H1 (cell line): ENCODE data around the gene PPARD. TPM values are rescaled to one million over a fixed set of nuclear protein-coding genes. Genes with fewer than 3 reads are reported as not detected.

Experiments used
- CTCF ChIA-PET: fragments of 300-600 bp; sonication (Branson Sonifier 250); formaldehyde crosslinking; loops from one replicate; lab custom pipeline; 2021; ENCODE audit not compliant: partially characterized antibody; lab: Charles Lee
- POLR2A ChIA-PET: fragments of 300-600 bp; sonication (Branson Sonifier 250); formaldehyde crosslinking; loops from one replicate; lab custom pipeline; 2021; ENCODE audit warnings: inconsistent platforms; ENCODE audit not compliant: partially characterized antibody; lab: Charles Lee
- DNase-seq, 2 experiments: peaks; one replicate each; pipeline versions ENCODE4 v3.0.0 to v3.0.0-alpha.2; 2010 to 2022; ENCODE audit warnings: low spot score in 2 of 2, low read depth in 1 of 2, mixed read lengths in 1 of 2
- FAIRE-seq: peaks from 2 replicates; lab custom pipeline; 2011; peaks lifted over from hg19 to GRCh38; lab: Jason Lieb, UNC
- H2AFZ ChIP-seq: 2 replicates; pipeline ENCODE4 v1.8.1; 2012; ENCODE audit warnings: low read length, inconsistent platforms
- H2AK5ac ChIP-seq: 2 replicates; pipeline ENCODE4 v1.6.1; 2013; ENCODE audit warnings: low read depth, low read length
- H2BK120ac ChIP-seq: replicated peaks from 2 replicates; pipeline ENCODE3; 2013; ENCODE audit warnings: low read depth, low read length, inconsistent platforms
- H2BK12ac ChIP-seq: 2 replicates; pipeline ENCODE4 v1.6.1; 2013; ENCODE audit warnings: low read depth, low read length
- H2BK15ac ChIP-seq: 2 replicates; pipeline ENCODE4 v1.6.1; 2013; ENCODE audit warnings: low read length
- H2BK20ac ChIP-seq: 2 replicates; pipeline ENCODE4 v1.6.1; 2013; ENCODE audit warnings: low read length
- H2BK5ac ChIP-seq: 2 replicates; pipeline ENCODE4 v1.6.1; 2013; ENCODE audit warnings: low read depth, low read length
- H3K14ac ChIP-seq: 2 replicates; pipeline ENCODE4 v1.6.1; 2013; ENCODE audit warnings: inconsistent platforms; ENCODE audit not compliant: insufficient read length
- H3K18ac ChIP-seq: 2 replicates; pipeline ENCODE4 v1.6.1; 2013; ENCODE audit warnings: low read length; ENCODE audit errors: extremely low read depth
- H3K23ac ChIP-seq: 2 replicates; pipeline ENCODE4 v1.6.1; 2013; ENCODE audit warnings: inconsistent platforms; ENCODE audit not compliant: insufficient read length
- H3K23me2 ChIP-seq: 2 replicates; pipeline ENCODE4 v1.6.1; 2013; ENCODE audit warnings: low read depth, low read length
- H3K27ac ChIP-seq: 2 replicates; pipeline ENCODE4 v1.6.1; 2011; ENCODE audit warnings: low read depth, low read length, inconsistent platforms
- H3K27me3 ChIP-seq, 4 experiments: replicated peaks in 1 of 4; 1 replicate in 1 of 4; 2 replicates in 3 of 4; pipeline versions ENCODE4 v1.6.1 to v1.8.1; 2011 to 2013; ENCODE audit warnings: low read length in 3 of 4, mild to moderate bottlenecking in 3 of 4, inconsistent platforms in 2 of 4, mixed read lengths in 2 of 4, moderate library complexity in 1 of 4; ENCODE audit not compliant: control insufficient read depth in 3 of 4, insufficient read depth in 3 of 4; ENCODE audit errors: extremely low read depth in 1 of 4
- H3K36me3 ChIP-seq, 4 experiments: 2 replicates each; pipeline versions ENCODE4 v1.6.1 to v1.8.1; 2011 to 2013; ENCODE audit warnings: mild to moderate bottlenecking in 4 of 4, low read length in 3 of 4, moderate library complexity in 2 of 4, control low read depth in 1 of 4, inconsistent platforms in 1 of 4; ENCODE audit not compliant: insufficient read depth in 4 of 4, control insufficient read depth in 2 of 4
- H3K4ac ChIP-seq: replicated peaks from 2 replicates; pipeline ENCODE3; 2013; ENCODE audit warnings: low read length, low read depth, mixed read lengths, inconsistent platforms; ENCODE audit not compliant: insufficient read length
- H3K4me1 ChIP-seq, 4 experiments: replicated peaks in 1 of 4; 1 replicate in 1 of 4; 2 replicates in 3 of 4; pipeline versions ENCODE4 v1.6.1 to v1.8.1; 2011 to 2013; ENCODE audit warnings: low read length in 3 of 4, inconsistent platforms in 2 of 4, mixed read lengths in 1 of 4; ENCODE audit not compliant: insufficient read depth in 4 of 4, control insufficient read depth in 3 of 4
- H3K4me2 ChIP-seq, 2 experiments: 2 replicates each; pipeline versions ENCODE4 v1.6.1 to v1.8.1; 2011 to 2013; ENCODE audit warnings: low read depth in 2 of 2, low read length in 2 of 2, control low read depth in 1 of 2, inconsistent platforms in 1 of 2, mild to moderate bottlenecking in 1 of 2; ENCODE audit not compliant: insufficient read depth in 1 of 2
- H3K4me3 ChIP-seq, 4 experiments: fragments of 200-600, 300-600 bp in 1 of 4; sonication (generic), shearing (Covaris generic), sonication (Bioruptor Twin) in 1 of 4; 2 replicates each; pipeline versions ENCODE4 v1.5.1 to v1.8.1; 2011 to 2016; ENCODE audit warnings: low read length in 4 of 4, low read depth in 3 of 4, control low read depth in 2 of 4, inconsistent platforms in 2 of 4, mild to moderate bottlenecking in 2 of 4, mixed read lengths in 1 of 4, moderate library complexity in 1 of 4; ENCODE audit not compliant: insufficient read depth in 2 of 4; ENCODE audit errors: extremely low read depth in 1 of 4
- H3K56ac ChIP-seq: replicated peaks from 2 replicates; pipeline ENCODE3; 2013; ENCODE audit warnings: low read depth, mild to moderate bottlenecking, mixed read lengths, low read length, inconsistent platforms; ENCODE audit not compliant: insufficient read length
- H3K79me1 ChIP-seq: 2 replicates; pipeline ENCODE4 v1.6.1; 2013; ENCODE audit warnings: low read depth, low read length, control low read depth
- H3K79me2 ChIP-seq, 2 experiments: 2 replicates each; pipeline versions ENCODE4 v1.6.1 to v1.8.1; 2012 to 2013; ENCODE audit warnings: low read length in 2 of 2, mild to moderate bottlenecking in 2 of 2, inconsistent platforms in 1 of 2; ENCODE audit not compliant: insufficient read depth in 2 of 2, control insufficient read depth in 1 of 2
- H3K9ac ChIP-seq, 4 experiments: replicated peaks in 1 of 4; 1 replicate in 1 of 4; 2 replicates in 3 of 4; pipeline versions ENCODE4 v1.6.1 to v1.8.1; 2011 to 2013; ENCODE audit warnings: low read depth in 3 of 4, low read length in 3 of 4, control low read depth in 2 of 4, mild to moderate bottlenecking in 2 of 4, moderate library complexity in 2 of 4, inconsistent platforms in 1 of 4; ENCODE audit errors: extremely low read depth in 1 of 4
- H3K9me3 ChIP-seq, 2 experiments: 2 replicates each; pipeline versions ENCODE4 v1.6.1 to v1.8.1; 2012 to 2013; ENCODE audit warnings: mild to moderate bottlenecking in 2 of 2, moderate library complexity in 2 of 2, control low read depth in 1 of 2, inconsistent platforms in 1 of 2, low read depth in 1 of 2, low read length in 1 of 2, mixed read lengths in 1 of 2; ENCODE audit not compliant: insufficient read depth in 2 of 2
- H4K20me1 ChIP-seq, 2 experiments: replicated peaks in 1 of 2; 2 replicates each; pipeline versions ENCODE3 to v1.8.1; 2011 to 2013; ENCODE audit warnings: inconsistent platforms in 2 of 2, low read length in 2 of 2, mild to moderate bottlenecking in 1 of 2; ENCODE audit not compliant: insufficient read depth in 2 of 2, control insufficient read depth in 1 of 2
- H4K5ac ChIP-seq: 2 replicates; pipeline ENCODE4 v1.6.1; 2013; ENCODE audit warnings: low read length, low read depth, mixed read lengths, inconsistent platforms; ENCODE audit not compliant: insufficient read length
- H4K8ac ChIP-seq: 2 replicates; pipeline ENCODE4 v1.8.0; 2013; ENCODE audit warnings: mild to moderate bottlenecking, moderate library complexity, low read length, inconsistent platforms; ENCODE audit not compliant: insufficient read depth; ENCODE audit errors: extremely low read depth
- H4K91ac ChIP-seq: replicated peaks from 2 replicates; pipeline ENCODE3; 2013; ENCODE audit warnings: low read length, mixed read lengths, inconsistent platforms; ENCODE audit not compliant: insufficient read length
- E2F6 ChIP-seq: IDR thresholded peaks from 2 replicates; pipeline ENCODE4 v1.6.1; 2012; ENCODE audit warnings: inconsistent platforms
- EGR1 ChIP-seq: IDR thresholded peaks from 2 replicates; pipeline ENCODE4 v1.6.1; 2011; ENCODE audit warnings: low read depth, low read length, borderline replicate concordance
- FOSL1 ChIP-seq: IDR thresholded peaks from 2 replicates; pipeline ENCODE4 v1.6.1; 2011; ENCODE audit warnings: mild to moderate bottlenecking, low read depth, low read length, moderate library complexity; ENCODE audit not compliant: insufficient read depth
- JUND ChIP-seq: IDR thresholded peaks from 2 replicates; pipeline ENCODE4 v1.6.1; 2011; ENCODE audit warnings: mild to moderate bottlenecking, improper control_type of control experiment, low read length
- KDM4A ChIP-seq: IDR thresholded peaks from one replicate; pipeline ENCODE4 v1.7.1; 2012; ENCODE audit warnings: low read depth, mild to moderate bottlenecking, moderate library complexity, low read length, inconsistent platforms; ENCODE audit not compliant: severe bottlenecking
- MAX ChIP-seq: IDR thresholded peaks from 2 replicates; pipeline ENCODE4 v1.6.1; 2012; ENCODE audit warnings: inconsistent platforms
- PHF8 ChIP-seq: fragments of 200-600 bp; sonication (generic); conservative IDR thresholded peaks from 2 replicates; pipeline ENCODE4 v1.7.1; 2012; ENCODE audit warnings: low read depth, mild to moderate bottlenecking, inconsistent platforms, low read length, moderate library complexity
- TAF1 ChIP-seq: IDR thresholded peaks from 2 replicates; pipeline ENCODE4 v1.6.1; 2011; ENCODE audit warnings: mild to moderate bottlenecking, low read depth, low read length
- TBP ChIP-seq: IDR thresholded peaks from 2 replicates; pipeline ENCODE4 v1.6.1; 2011; ENCODE audit warnings: low read depth, low read length, improper control_type of control experiment
- WGBS, 2 experiments: shearing (Covaris generic) in 1 of 2; methylation state at CpG; one replicate each; pipeline versions ENCODE4 v1.1.6 to v1.1.7; 2013 to 2015; ENCODE audit warnings: low lambda C conversion rate in 2 of 2, mixed read lengths in 2 of 2, inconsistent platforms in 1 of 2, low coverage in 1 of 2, missing lambda C conversion rate in 1 of 2; ENCODE audit not compliant: insufficient replicate concordance in 2 of 2, insufficient coverage in 1 of 2, insufficient read length in 1 of 2; ENCODE audit errors: extremely low coverage in 1 of 2, missing lambda C conversion rate in 1 of 2; 5-methylcytosine and 5-hydroxymethylcytosine counted together
- polyA plus RNA-seq, 7 experiments: library from polyadenylated mRNA; depleted of rRNA in 3 of 7; stranded (reverse) in 5 of 7; unstranded in 2 of 7; fragments of >200 nt in 5 of 7; fragments of 200-250 nt in 2 of 7; gene quantifications; 1 replicate in 5 of 7; 2 replicates in 1 of 7; 4 replicates in 1 of 7; pipeline versions ENCODE4 v1.2.1 to v1.2.3, GENCODE V29; 2011 to 2013; ENCODE audit warnings: missing spikeins in 2 of 7, mixed read lengths in 2 of 7
- total RNA-seq: library from RNA; stranded (reverse); fragmentation: NEBNext Ultra II Directional; extraction: Animal tissue kit (Norgen Biotek cat#: 25700); gene quantifications from 2 replicates; pipeline ENCODE4 v1.2.1, GENCODE V29; 2021

Gene PPARD
- total and polyA plus RNA-seq, 2 of the 8 experiments (the other 6 are each of a cell fraction or from before 2014, with no cell fraction given): 14.6 to 14.9 TPM

DNA sequence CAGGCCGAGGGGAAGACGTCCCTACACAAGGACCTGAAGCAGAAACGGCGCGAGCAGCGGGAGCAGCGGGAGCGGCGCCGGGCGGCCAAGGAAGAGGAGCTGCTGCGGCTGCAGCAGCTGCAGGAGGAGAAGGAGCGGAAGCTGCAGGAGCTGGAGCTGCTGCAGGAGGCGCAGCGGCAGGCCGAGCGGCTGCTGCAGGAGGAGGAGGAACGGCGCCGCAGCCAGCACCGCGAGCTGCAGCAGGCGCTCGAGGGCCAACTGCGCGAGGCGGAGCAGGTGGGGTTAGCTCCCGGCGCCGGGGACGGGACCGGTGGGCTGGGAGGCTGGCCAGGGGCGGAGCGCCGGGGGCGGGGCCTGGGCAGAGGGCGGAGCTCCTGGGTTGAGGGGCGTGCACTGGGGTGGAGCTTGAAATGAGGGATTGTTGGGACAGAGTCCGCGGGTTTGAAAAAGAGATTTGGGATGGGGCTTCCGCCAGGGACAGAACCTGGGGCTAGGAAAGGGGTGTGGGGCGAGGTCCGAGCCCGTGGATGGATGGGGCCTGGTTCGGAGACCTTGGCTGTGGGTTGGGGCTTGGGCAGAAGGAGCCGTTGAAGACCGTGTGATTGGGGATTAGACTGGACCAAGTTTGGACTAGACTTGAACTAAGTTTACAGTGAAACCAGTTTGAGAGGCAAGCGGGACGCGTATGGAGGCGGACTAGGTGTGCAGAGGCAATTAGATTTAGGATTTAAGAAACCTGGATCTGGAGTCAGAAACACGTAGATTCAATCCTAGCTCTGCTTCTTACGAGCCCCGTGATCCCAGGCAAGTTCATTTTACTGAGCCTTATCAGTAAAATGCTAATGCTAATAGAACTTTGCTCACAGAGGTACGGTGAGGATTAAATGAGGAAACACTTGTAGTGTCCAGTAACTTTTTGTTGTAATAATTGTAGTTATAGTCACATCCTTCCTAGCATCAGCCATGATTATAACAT, 23.9 kb upstream of the PPARD start:
- H3K18ac ChIP-seq: peak overlapping the region; percentile 90
- no peaks in the 10 kb centered on the region; a peak in 1 of 4 replicates for H3K9me3 ChIP-seq
- no peaks in the 10 kb centered on the region for H3K36me3 ChIP-seq
- ChIA-PET POLR2A (interaction anchor here (0.8 to 2.7 kb wide), 10 partner anchors 8 to 156 kb away, joined by 3 to 10 read pairs (median 5); partner anchors contain the start of genes DEF6, PPARD and RPL10A), CTCF (interaction anchor here (0.8 to 21.2 kb wide), 12 partner anchors 10 to 238 kb away, joined by 3 to 358 read pairs (median 6); partner anchors contain the start of gene DEF6)
- no peak overlapping the region for H2BK120ac ChIP-seq
- H3K79me1 ChIP-seq: no peaks in the 10 kb centered on the region
- peak overlapping the region; percentile 40; the same call in 1 of the 2 replicates for H2BK5ac ChIP-seq
- H3K27me3 ChIP-seq: peaks cover 3 to 19% (median 14%) of the 10 kb centered on the region in 4 experiments
- peak overlapping the region; percentile 82 for H2AFZ ChIP-seq
- no peak overlapping the region for H3K4ac ChIP-seq
- H3K56ac ChIP-seq: no peak overlapping the region
- peak; percentile 87 to 100 for DNase-seq
- H4K20me1 ChIP-seq: no peaks in the 10 kb centered on the region
- no peak overlapping the region for H2BK20ac ChIP-seq
- no peak overlapping the region for H3K23ac ChIP-seq
- H3K9ac ChIP-seq: peak overlapping the region in 3 of 4 experiments; percentile 20 to 45 (median 25); a peak in 4 of 7 replicates
- peaks cover 10% of the 10 kb centered on the region for H3K23me2 ChIP-seq
- 16% methylated on average over 45 of the region's 55 CpGs; no CpG with 5 or more reads in 1 of the 2 experiments for WGBS, 2 experiments
- peak overlapping the region; percentile 42 to 62 (median 58) for H3K4me3 ChIP-seq
- H3K27ac ChIP-seq: no peak overlapping the region
- no peak overlapping the region for H3K14ac ChIP-seq
- H2AK5ac ChIP-seq: no peak overlapping the region
- H4K8ac ChIP-seq: peak overlapping the region; percentile 80
- peak overlapping the region; percentile 48; the same call in 1 of the 2 replicates for H2BK15ac ChIP-seq
- FAIRE-seq: no peak
- H2BK12ac ChIP-seq: peak overlapping the region; percentile 60; the same call in 1 of the 2 replicates
- H4K91ac ChIP-seq: peak overlapping the region; percentile 39
- H3K4me1 ChIP-seq: peaks cover 5 to 8% (median 6%) of the 10 kb centered on the region in 4 experiments
- H3K79me2 ChIP-seq: no peaks in the 10 kb centered on the region
- peak overlapping the region; percentile 90 to 92 for H3K4me2 ChIP-seq
- H4K5ac ChIP-seq: no peak overlapping the region
- TF ChIP-seq FOSL1: 0 out of 2 replicates have a peak, but pooled peaks have one; percentile 19
- peak; percentile 98 for TF ChIP-seq KDM4A
- peak; percentile 37; the same call in 1 of the 2 replicates for TF ChIP-seq EGR1
- TF ChIP-seq MAX: peak; percentile 94
- TF ChIP-seq TBP: peak; percentile 54; the same call in 1 of the 2 replicates
- TF ChIP-seq E2F6: peak; percentile 71; the same call in 1 of the 2 replicates
- peak; percentile 50; the same call in 1 of the 2 replicates for TF ChIP-seq TAF1
- peak; percentile 58; the same call in 1 of the 2 replicates for TF ChIP-seq PHF8
- no peak for TF ChIP-seq JUND
